NCI-H82 treated with DMSO at 0.1 percent for 48 hours (cell line): ENCODE measurements around the gene THBD.

Experiments
- DNase-seq: peaks from one replicate; lab custom pipeline; 2025; ENCODE audit not compliant: unreplicated experiment; lab: John Stamatoyannopoulos, UW

THBD gene

GRCh38 chr20:23018941-23019340 lies 30.5 kb downstream of the THBD start:
- no peak for DNase-seq

GRCh38 chr20:23018432-23018831 lies 31.0 kb downstream of the THBD start:
- DNase-seq = no peak

GRCh38 chr20:23017516-23017915 lies 32.0 kb downstream of the THBD start:
- DNase-seq = no peak

GRCh38 chr20:23013429-23013828 lies 36.0 kb downstream of the THBD start:
- no peak for DNase-seq

GRCh38 chr20:23011008-23011721 lies 38.3 kb downstream of the THBD start:
- DNase-seq = peak; percentile 71

GRCh38 chr20:23010096-23010495 lies 39.4 kb downstream of the THBD start:
- DNase-seq = no peak

- DNase-seq = no peak
These were observed 39.8 kb downstream of the THBD start for GRCh38 chr20:23009636-23010035.

GRCh38 chr20:23008667-23009066 lies 40.8 kb downstream of the THBD start:
- DNase-seq = no peak

- DNase-seq = no peak
These were observed 41.4 kb downstream of the THBD start for GRCh38 chr20:23007886-23008655.

- DNase-seq = no peak
These were observed 42.0 kb downstream of the THBD start for GRCh38 chr20:23007462-23007861.

- no peak for DNase-seq
These were observed 43.7 kb downstream of the THBD start for GRCh38 chr20:23005776-23006175.

- DNase-seq = no peak
These were observed 45.5 kb downstream of the THBD start for GRCh38 chr20:23003881-23004460.

- no peak for DNase-seq
These were observed 46.3 kb downstream of the THBD start for GRCh38 chr20:23003077-23003635.

- DNase-seq = no peak
These were observed 47.2 kb downstream of the THBD start for GRCh38 chr20:23002276-23002675.

GRCh38 chr20:23000232-23000947 lies 49.1 kb downstream of the THBD start:
- DNase-seq = no peak

GRCh38 chr20:22999756-23000155 lies 49.7 kb downstream of the THBD start:
- no peak for DNase-seq

GRCh38 chr20:22998476-22998875 lies 51.0 kb downstream of the THBD start:
- DNase-seq = no peak

GRCh38 chr20:22995923-22996322 lies 53.5 kb downstream of the THBD start:
- DNase-seq = no peak
